ENCODE measurements around the gene SLC36A4.

SLC36A4 gene

DNA sequence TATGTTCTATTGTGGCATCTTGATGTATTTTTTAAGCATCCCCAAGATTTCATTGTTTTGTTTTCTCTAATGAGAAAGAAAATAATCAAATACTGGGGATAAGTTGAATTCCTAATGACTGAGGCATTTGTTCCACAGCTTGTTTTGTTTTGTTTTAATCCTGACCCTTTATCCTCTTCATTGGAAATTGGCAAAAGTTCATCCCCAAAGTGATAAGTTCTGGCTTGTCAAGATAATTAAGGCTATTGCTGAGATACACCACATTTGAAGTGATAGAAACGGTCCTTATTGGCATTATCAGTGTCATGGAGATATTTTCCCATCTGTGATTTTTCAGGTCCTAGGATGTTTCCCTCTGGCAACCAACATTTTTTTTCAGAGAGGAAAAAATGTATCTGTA lies 65.0 kb downstream of the SLC36A4 start:
- TF ChIP-seq EZH2phosphoT487 (IDR thresholded peaks at IDR 0.05; ENCODE audit: borderline replicate concordance) = no peak
- TF ChIP-seq, protein P1, sequence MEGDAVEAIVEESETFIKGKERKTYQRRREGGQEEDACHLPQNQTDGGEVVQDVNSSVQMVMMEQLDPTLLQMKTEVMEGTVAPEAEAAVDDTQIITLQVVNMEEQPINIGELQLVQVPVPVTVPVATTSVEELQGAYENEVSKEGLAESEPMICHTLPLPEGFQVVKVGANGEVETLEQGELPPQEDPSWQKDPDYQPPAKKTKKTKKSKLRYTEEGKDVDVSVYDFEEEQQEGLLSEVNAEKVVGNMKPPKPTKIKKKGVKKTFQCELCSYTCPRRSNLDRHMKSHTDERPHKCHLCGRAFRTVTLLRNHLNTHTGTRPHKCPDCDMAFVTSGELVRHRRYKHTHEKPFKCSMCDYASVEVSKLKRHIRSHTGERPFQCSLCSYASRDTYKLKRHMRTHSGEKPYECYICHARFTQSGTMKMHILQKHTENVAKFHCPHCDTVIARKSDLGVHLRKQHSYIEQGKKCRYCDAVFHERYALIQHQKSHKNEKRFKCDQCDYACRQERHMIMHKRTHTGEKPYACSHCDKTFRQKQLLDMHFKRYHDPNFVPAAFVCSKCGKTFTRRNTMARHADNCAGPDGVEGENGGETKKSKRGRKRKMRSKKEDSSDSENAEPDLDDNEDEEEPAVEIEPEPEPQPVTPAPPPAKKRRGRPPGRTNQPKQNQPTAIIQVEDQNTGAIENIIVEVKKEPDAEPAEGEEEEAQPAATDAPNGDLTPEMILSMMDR (conservative IDR thresholded peaks at IDR 0.05; ENCODE audit: low read length) = no peak
- no peaks in the 10 kb centered on the region for H3K79me2 ChIP-seq (ENCODE audit: insufficient read depth, low read length)
- H3K4me2 ChIP-seq (ENCODE audit: low read depth, low read length, poor library complexity, severe bottlenecking) = no peak overlapping the region
- no peaks in the 10 kb centered on the region for H3K36me3 ChIP-seq (ENCODE audit: insufficient read depth, low read length)
- H2AFZ ChIP-seq (ENCODE audit: low read length) = no peak overlapping the region
- H3K9me2 ChIP-seq (replicated peaks; ENCODE audit: low read depth, low read length) = no peaks in the 10 kb centered on the region
- no peaks in the 10 kb centered on the region for H3K4me1 ChIP-seq (ENCODE audit: insufficient read depth, low read length, poor library complexity, severe bottlenecking)
- no peaks in the 10 kb centered on the region for H3K27me3 ChIP-seq (ENCODE audit: insufficient read depth, low read length, poor library complexity, severe bottlenecking)
- H3K9me3 ChIP-seq (ENCODE audit: insufficient read depth, low read depth, low read length) = no peaks in the 10 kb centered on the region
- H3F3A ChIP-seq (ENCODE audit: low read depth) = no peaks in the 10 kb centered on the region
- no peak overlapping the region for H3K4me3 ChIP-seq (ENCODE audit: low read length, poor library complexity, severe bottlenecking)
- H4K20me1 ChIP-seq (ENCODE audit: insufficient read depth, low read length, poor library complexity, severe bottlenecking) = no peaks in the 10 kb centered on the region
- H3K9ac ChIP-seq (ENCODE audit: low read depth, low read length, poor library complexity, severe bottlenecking) = no peak overlapping the region

DNA sequence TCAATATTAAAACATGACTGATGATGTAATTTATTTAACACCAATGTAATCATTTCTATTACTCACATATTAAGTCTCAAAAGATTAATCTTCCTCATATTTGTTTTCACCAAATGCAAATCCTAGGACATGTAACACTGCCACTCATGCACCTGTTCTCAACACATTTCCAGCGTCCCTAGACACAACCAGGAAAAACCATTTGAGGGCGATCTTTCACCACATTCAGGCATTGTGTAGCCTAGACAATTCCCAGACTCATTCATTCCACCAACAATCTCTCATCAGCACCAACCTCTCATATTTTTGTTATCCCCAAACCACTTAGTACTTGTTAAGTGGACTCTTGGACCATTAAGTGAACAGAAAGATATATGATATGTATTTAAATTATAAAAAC lies 66.1 kb downstream of the SLC36A4 start:
- no peak overlapping the region for H3K9ac ChIP-seq (ENCODE audit: low read depth, low read length, poor library complexity, severe bottlenecking)
- H3K9me2 ChIP-seq (replicated peaks; ENCODE audit: low read depth, low read length) = no peaks in the 10 kb centered on the region
- no peak overlapping the region for H2AFZ ChIP-seq (ENCODE audit: low read length)
- no peaks in the 10 kb centered on the region for H4K20me1 ChIP-seq (ENCODE audit: insufficient read depth, low read length, poor library complexity, severe bottlenecking)
- TF ChIP-seq, protein P1 (conservative IDR thresholded peaks at IDR 0.05; ENCODE audit: low read length) = peak; percentile 42
- no peak for TF ChIP-seq EZH2phosphoT487 (IDR thresholded peaks at IDR 0.05; ENCODE audit: borderline replicate concordance)
- no peak overlapping the region for H3K4me3 ChIP-seq (ENCODE audit: low read length, poor library complexity, severe bottlenecking)
- H3K4me2 ChIP-seq (ENCODE audit: low read depth, low read length, poor library complexity, severe bottlenecking) = no peak overlapping the region
- H3K36me3 ChIP-seq (ENCODE audit: insufficient read depth, low read length) = no peaks in the 10 kb centered on the region
- H3K4me1 ChIP-seq (ENCODE audit: insufficient read depth, low read length, poor library complexity, severe bottlenecking) = no peaks in the 10 kb centered on the region
- H3F3A ChIP-seq (ENCODE audit: low read depth) = no peaks in the 10 kb centered on the region
- H3K27me3 ChIP-seq (ENCODE audit: insufficient read depth, low read length, poor library complexity, severe bottlenecking) = no peaks in the 10 kb centered on the region
- no peaks in the 10 kb centered on the region for H3K79me2 ChIP-seq (ENCODE audit: insufficient read depth, low read length)
- no peaks in the 10 kb centered on the region for H3K9me3 ChIP-seq (ENCODE audit: insufficient read depth, low read depth, low read length)

DNA sequence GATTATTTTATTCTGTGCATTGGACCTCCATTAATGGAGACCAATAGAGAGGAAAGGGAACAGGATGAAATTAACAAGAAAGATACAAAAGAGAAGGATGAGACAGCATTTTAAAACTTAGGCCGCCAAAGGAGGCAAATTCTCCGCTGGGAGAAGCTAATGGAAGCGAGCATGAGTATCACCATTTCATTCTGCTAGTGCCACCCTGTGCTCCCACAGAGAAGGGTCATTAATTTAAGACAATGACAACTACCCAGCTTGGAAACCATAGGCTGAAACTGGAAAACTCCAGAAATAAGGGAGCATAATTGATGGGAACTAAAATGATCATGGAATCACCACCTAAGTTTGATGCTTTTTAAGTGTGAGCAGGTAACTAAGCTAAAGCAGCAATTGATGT lies 69.2 kb downstream of the SLC36A4 start:
- TF ChIP-seq EZH2phosphoT487 (IDR thresholded peaks at IDR 0.05; ENCODE audit: borderline replicate concordance) = no peak
- TF ChIP-seq, protein P1 (conservative IDR thresholded peaks at IDR 0.05; ENCODE audit: low read length) = no peak
- Histone ChIP-seq H3K9ac (ENCODE audit: low read depth, low read length, poor library complexity, severe bottlenecking) (no peak overlapping the region), H3F3A (ENCODE audit: low read depth) (no peaks in the 10 kb centered on the region), H3K36me3 (ENCODE audit: insufficient read depth, low read length) (no peaks in the 10 kb centered on the region), H2AFZ (ENCODE audit: low read length) (no peak overlapping the region), H3K4me1 (ENCODE audit: insufficient read depth, low read length, poor library complexity, severe bottlenecking) (no peaks in the 10 kb centered on the region), H3K27me3 (ENCODE audit: insufficient read depth, low read length, poor library complexity, severe bottlenecking) (no peaks in the 10 kb centered on the region), H3K9me3 (ENCODE audit: insufficient read depth, low read depth, low read length) (no peaks in the 10 kb centered on the region), H4K20me1 (ENCODE audit: insufficient read depth, low read length, poor library complexity, severe bottlenecking) (no peaks in the 10 kb centered on the region), H3K4me2 (ENCODE audit: low read depth, low read length, poor library complexity, severe bottlenecking) (no peak overlapping the region), H3K4me3 (ENCODE audit: low read length, poor library complexity, severe bottlenecking) (no peak overlapping the region), H3K79me2 (ENCODE audit: insufficient read depth, low read length) (no peaks in the 10 kb centered on the region), H3K9me2 (replicated peaks; ENCODE audit: low read depth, low read length) (no peaks in the 10 kb centered on the region)
